Activated T-helper 1 cell treated with anti-CD3 and anti-CD28 coated beads, Interleukin-12 subunit alpha, Interleukin-12 subunit beta, Interleukin-2, Interleukin-4 antibody, amounts not matched to agents 30 ng/mL and 10 ng/mL and 1 ng/mL, durations not matched to agents 14 hours and 24 hours and 36 hours (primary cell): ENCODE measurements around the gene GNB5. TPM values are rescaled to one million over a fixed set of nuclear protein-coding genes. Genes with fewer than 3 reads are reported as not detected.
A peak's percentile ranks its signal among the peaks of the same experiment; 100 is the strongest.

ENCODE experiments used
- DNase-seq: peaks from one replicate; pipeline ENCODE4 v3.0.0; 2021; ENCODE audit warnings: low spot score
- H3K27ac Mint-ChIP-seq: one replicate; pipeline ENCODE4 v1.8.0; 2021; ENCODE audit warnings: mild to moderate bottlenecking, mixed read lengths
- H3K27me3 Mint-ChIP-seq: one replicate; pipeline ENCODE4 v1.8.0; 2022; ENCODE audit warnings: mild to moderate bottlenecking, moderate library complexity, mixed read lengths; ENCODE audit not compliant: insufficient read depth
- H3K36me3 Mint-ChIP-seq: one replicate; pipeline ENCODE4 v1.8.0; 2021; ENCODE audit warnings: low read depth, mixed read lengths
- H3K4me1 Mint-ChIP-seq: one replicate; pipeline ENCODE4 v1.8.0; 2021; ENCODE audit warnings: low read depth, mixed read lengths
- H3K4me3 Mint-ChIP-seq: one replicate; pipeline ENCODE4 v1.8.0; 2021; ENCODE audit warnings: mild to moderate bottlenecking, moderate library complexity, mixed read lengths
- H3K9me3 Mint-ChIP-seq: one replicate; pipeline ENCODE4 v1.8.0; 2021; ENCODE audit warnings: mixed read lengths
- intact Hi-C: fragments of 100-400 bp; cut with micrococcal nuclease; formaldehyde crosslinking; loops from one replicate; pipeline ENCODE4 v1.15.1; 2024
- total RNA-seq: library from RNA; stranded (reverse); gene quantifications from 2 replicates; pipeline ENCODE4 v1.2.3, GENCODE V29; 2022

The GNB5 gene
- total RNA-seq, 1 donor from 2014 or later, result 17.0 TPM

GRCh38 chr15:52143873-52144272, 47.3 kb downstream of the GNB5 start:
- H3K27me3 Mint-ChIP-seq, result no peaks in the 10 kb centered on the region
- H3K4me3 Mint-ChIP-seq, result no peak overlapping the region
- DNase-seq, result no peak
- no peak overlapping the region for H3K27ac Mint-ChIP-seq
- H3K4me1 Mint-ChIP-seq, result peaks cover 7% of the 10 kb centered on the region
- intact Hi-C loops, result loop anchor here (5.0 kb wide), 1 partner anchor 257 kb away; no protein-coding TSS in a partner anchor
- H3K36me3 Mint-ChIP-seq, result peaks cover 13% of the 10 kb centered on the region
- H3K9me3 Mint-ChIP-seq, result no peaks in the 10 kb centered on the region

- Mint-ChIP-seq H3K9me3 (no peaks in the 10 kb centered on the region), H3K4me3 (no peak overlapping the region), H3K4me1 (peaks cover 7% of the 10 kb centered on the region), H3K36me3 (peaks cover 4% of the 10 kb centered on the region), H3K27ac (no peak overlapping the region), H3K27me3 (no peaks in the 10 kb centered on the region)
- intact Hi-C loops, result loop anchor here (1.0 to 5.0 kb wide), 2 partner anchors 87 to 253 kb away; no protein-coding TSS in a partner anchor
- no peak for DNase-seq
Measured at GRCh38 chr15:52140646-52141045, 50.5 kb downstream of the GNB5 start.

DNA sequence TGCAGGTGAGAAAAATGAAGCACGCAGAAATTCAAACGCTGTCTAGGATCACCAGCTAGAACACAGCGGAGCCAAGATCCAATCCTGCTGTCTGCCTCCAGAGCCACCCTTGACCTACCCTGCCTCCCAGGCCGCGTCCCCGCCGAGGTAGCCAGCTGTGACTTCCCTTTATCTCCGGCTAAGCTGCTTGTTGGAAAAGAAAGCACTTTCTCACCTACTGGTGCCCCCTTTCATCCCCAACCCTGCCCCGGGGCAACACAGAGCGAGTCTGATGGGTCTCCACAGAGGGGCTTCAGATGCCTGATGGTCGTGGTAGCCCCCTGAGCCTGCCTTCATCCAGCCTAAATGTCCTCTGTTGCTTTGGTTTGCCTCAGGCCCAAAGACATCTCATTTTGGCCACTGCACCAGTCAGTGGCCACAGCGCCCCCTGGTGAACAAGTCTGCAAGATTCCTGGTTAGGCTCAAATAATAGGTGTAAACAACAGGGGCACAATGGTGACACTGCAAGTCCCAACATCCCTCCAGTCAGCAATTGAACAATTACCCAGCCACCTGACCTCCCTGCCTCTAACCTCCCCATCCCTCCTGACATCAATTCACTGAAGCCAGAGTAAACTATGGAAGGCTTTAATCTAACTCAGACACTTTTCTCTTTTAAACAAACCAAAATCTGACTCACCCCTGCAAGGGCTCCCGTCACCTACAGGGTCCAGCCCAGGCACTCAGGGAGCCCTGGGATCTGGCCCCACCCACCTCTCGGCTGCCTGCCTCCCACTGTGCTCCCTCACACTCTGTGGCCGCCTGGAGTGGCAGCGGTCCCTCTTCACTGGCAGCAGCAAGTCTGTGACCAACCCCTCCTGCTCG, 51.4 kb downstream of the GNB5 start:
- peak; percentile 53 for DNase-seq
- H3K27me3 Mint-ChIP-seq, result no peaks in the 10 kb centered on the region
- H3K27ac Mint-ChIP-seq, result peak overlapping the region; percentile 4
- peaks cover 4% of the 10 kb centered on the region for H3K36me3 Mint-ChIP-seq
- peaks cover 7% of the 10 kb centered on the region for H3K4me1 Mint-ChIP-seq
- H3K9me3 Mint-ChIP-seq, result no peaks in the 10 kb centered on the region
- intact Hi-C loops, result loop anchor here (1.0 to 5.0 kb wide), 4 partner anchors 63 to 253 kb away; no protein-coding TSS in a partner anchor
- H3K4me3 Mint-ChIP-seq, result no peak overlapping the region

DNA sequence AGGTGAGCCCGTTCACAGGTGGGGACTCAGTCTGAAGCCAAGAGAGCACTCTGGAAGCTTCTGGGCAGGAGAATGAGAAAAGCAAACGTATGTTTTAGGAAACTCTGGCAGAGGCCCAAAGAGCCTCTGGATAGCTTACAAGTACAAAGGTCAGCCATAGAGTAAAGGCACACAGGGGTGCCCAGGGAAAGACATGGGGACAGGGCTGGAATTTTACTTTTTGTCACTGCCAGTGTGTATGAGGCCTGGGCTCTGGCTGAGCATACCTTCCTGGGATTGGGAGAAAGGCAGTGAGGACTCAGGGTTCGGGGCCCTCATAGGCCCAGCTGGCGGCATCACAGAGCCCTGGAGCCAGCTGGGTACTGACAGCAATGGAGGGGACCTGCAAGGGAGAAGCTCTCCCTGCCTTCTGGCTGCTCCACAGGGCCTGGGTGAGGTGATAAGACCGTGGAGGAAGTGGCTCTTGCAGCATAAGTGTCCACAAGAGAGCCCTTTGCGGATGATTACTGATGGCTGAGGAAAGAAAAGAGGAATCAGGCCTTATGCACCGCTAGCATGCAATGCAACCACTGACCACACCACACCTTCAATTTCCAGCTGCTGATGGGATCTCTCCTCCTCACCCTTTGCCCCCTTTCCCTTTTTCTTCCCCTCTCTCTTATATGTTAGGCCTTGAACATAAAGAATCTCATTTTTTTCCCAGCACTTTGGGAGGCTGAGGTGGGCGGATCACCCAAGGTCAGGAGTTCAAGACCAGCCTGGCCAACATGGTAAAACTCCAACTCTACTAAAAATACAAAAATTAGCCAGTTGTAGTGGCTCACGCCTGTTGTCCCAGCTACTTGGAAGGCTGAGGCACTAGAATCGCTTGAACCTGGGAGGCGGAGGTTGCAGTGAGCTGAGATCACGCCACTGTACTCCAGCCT, 53.5 kb downstream of the GNB5 start:
- Mint-ChIP-seq H3K9me3 (no peaks in the 10 kb centered on the region), H3K36me3 (peaks cover 9% of the 10 kb centered on the region), H3K27ac (no peak overlapping the region), H3K4me3 (no peak overlapping the region), H3K27me3 (no peaks in the 10 kb centered on the region), H3K4me1 (peaks cover 7% of the 10 kb centered on the region)
- intact Hi-C loops, result loop anchor here (5.0 kb wide), 1 partner anchor 60 kb away; no protein-coding TSS in a partner anchor
- DNase-seq, result no peak

- no peaks in the 10 kb centered on the region for H3K9me3 Mint-ChIP-seq
- intact Hi-C loops, result loop anchor here (5.0 kb wide), 1 partner anchor 59 kb away; no protein-coding TSS in a partner anchor
- peaks cover 12% of the 10 kb centered on the region for H3K36me3 Mint-ChIP-seq
- H3K27ac Mint-ChIP-seq, result no peak overlapping the region
- peaks cover 7% of the 10 kb centered on the region for H3K4me1 Mint-ChIP-seq
- no peak for DNase-seq
- no peaks in the 10 kb centered on the region for H3K27me3 Mint-ChIP-seq
- H3K4me3 Mint-ChIP-seq, result no peak overlapping the region
Measured at GRCh38 chr15:52136442-52136980, 54.7 kb downstream of the GNB5 start.

GRCh38 chr15:52134502-52135144, 56.6 kb downstream of the GNB5 start:
- Mint-ChIP-seq H3K27me3 (no peaks in the 10 kb centered on the region), H3K9me3 (no peaks in the 10 kb centered on the region), H3K27ac (no peak overlapping the region), H3K4me3 (no peak overlapping the region), H3K36me3 (peaks cover 10% of the 10 kb centered on the region), H3K4me1 (peaks cover 1% of the 10 kb centered on the region)
- DNase-seq, result no peak
- intact Hi-C loops, result loop anchor here (5.0 kb wide), 1 partner anchor 57 kb away; no protein-coding TSS in a partner anchor

DNA sequence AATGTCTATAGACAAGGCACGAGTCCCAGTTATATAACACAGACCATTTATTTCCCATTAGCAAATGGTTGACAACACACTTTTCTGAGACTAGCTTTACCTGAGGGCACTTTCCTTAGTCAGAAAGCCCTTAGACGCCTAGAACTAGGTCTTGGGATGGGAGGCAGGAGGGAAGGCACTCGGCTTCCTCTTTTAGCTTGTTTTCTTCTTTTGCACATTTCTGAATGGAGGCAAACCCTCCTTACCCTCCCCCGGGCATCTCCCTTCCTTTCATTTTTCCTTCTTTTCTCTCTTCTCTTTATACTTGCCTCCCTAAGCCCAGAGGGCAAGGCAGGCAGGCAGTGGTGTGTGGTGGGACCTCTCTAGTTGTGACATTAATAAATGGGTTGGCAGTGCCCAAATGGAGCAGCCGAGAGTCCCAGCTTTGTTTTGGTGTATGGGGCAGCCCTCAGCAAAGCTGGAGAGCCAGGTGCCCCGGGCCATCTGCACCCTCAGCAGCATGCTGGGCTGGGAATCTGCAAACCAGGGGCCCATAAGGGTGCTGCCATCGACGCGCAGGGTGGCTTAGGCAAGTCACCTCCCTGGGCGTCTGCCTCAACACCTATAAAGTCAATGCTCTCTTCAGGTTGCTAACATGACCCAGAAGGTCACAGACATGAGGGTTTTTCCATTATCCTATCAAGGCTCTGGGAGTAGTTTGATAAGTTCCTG, 57.5 kb downstream of the GNB5 start:
- no peak for DNase-seq
- Mint-ChIP-seq H3K27me3 (no peaks in the 10 kb centered on the region), H3K4me3 (no peak overlapping the region), H3K36me3 (peaks cover 10% of the 10 kb centered on the region), H3K9me3 (no peaks in the 10 kb centered on the region), H3K4me1 (no peaks in the 10 kb centered on the region), H3K27ac (no peak overlapping the region)
- intact Hi-C loops, result no loop called here

GRCh38 chr15:52132066-52132465, 59.1 kb downstream of the GNB5 start:
- no peak overlapping the region for H3K4me3 Mint-ChIP-seq
- intact Hi-C loops, result no loop called here
- H3K27ac Mint-ChIP-seq, result no peak overlapping the region
- H3K9me3 Mint-ChIP-seq, result no peaks in the 10 kb centered on the region
- H3K36me3 Mint-ChIP-seq, result peaks cover 16% of the 10 kb centered on the region
- no peaks in the 10 kb centered on the region for H3K4me1 Mint-ChIP-seq
- no peak for DNase-seq
- no peaks in the 10 kb centered on the region for H3K27me3 Mint-ChIP-seq

GRCh38 chr15:52128568-52128967, 62.6 kb downstream of the GNB5 start:
- peaks cover 4% of the 10 kb centered on the region for H3K4me1 Mint-ChIP-seq
- no peak overlapping the region for H3K27ac Mint-ChIP-seq
- H3K36me3 Mint-ChIP-seq, result peaks cover 17% of the 10 kb centered on the region
- intact Hi-C loops, result no loop called here
- no peak for DNase-seq
- H3K9me3 Mint-ChIP-seq, result no peaks in the 10 kb centered on the region
- H3K27me3 Mint-ChIP-seq, result no peaks in the 10 kb centered on the region
- H3K4me3 Mint-ChIP-seq, result no peak overlapping the region

- no peaks in the 10 kb centered on the region for H3K27me3 Mint-ChIP-seq
- DNase-seq, result no peak
- no peaks in the 10 kb centered on the region for H3K9me3 Mint-ChIP-seq
- H3K4me1 Mint-ChIP-seq, result peaks cover 4% of the 10 kb centered on the region
- H3K27ac Mint-ChIP-seq, result no peak overlapping the region
- H3K36me3 Mint-ChIP-seq, result peaks cover 11% of the 10 kb centered on the region
- intact Hi-C loops, result no loop called here
- H3K4me3 Mint-ChIP-seq, result no peak overlapping the region
Measured at GRCh38 chr15:52124270-52124880, 66.8 kb downstream of the GNB5 start.

DNA sequence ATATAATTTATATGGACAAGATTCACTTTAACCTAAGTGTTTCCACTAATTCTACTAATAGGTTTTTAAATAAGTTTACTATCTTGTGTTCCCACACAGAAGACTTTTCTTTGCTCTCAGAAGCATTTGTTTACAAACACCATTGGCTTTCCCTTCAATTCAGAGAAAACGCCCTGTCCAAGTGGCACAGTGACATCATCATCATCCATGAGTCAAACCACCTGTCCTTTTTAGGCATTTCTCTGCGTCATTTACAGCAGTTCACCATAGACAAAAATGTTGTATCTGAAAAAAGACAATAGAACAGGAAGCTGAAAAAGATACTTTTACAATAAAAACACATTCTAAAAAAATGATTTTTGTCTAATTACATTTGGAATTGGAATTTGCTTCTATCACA, 69.3 kb downstream of the GNB5 start:
- no peak for DNase-seq
- Mint-ChIP-seq H3K36me3 (peaks cover 5% of the 10 kb centered on the region), H3K9me3 (no peaks in the 10 kb centered on the region), H3K4me1 (peaks cover 4% of the 10 kb centered on the region), H3K27ac (no peak overlapping the region), H3K4me3 (no peak overlapping the region), H3K27me3 (no peaks in the 10 kb centered on the region)
- intact Hi-C loops, result no loop called here
